Suppressor macrophage treated with lipopolysaccharide for 4 hours (primary cell): Measurements from ENCODE around the gene COX7A2.

Experiments
- DNase-seq: peaks from one replicate; pipeline ENCODE4 v3.0.0-alpha.2; 2020

COX7A2 gene

GRCh38 chr6:75268121-75268987 is 24.8 kb upstream of the COX7A2 start:
- DNase-seq, result no peak

DNA sequence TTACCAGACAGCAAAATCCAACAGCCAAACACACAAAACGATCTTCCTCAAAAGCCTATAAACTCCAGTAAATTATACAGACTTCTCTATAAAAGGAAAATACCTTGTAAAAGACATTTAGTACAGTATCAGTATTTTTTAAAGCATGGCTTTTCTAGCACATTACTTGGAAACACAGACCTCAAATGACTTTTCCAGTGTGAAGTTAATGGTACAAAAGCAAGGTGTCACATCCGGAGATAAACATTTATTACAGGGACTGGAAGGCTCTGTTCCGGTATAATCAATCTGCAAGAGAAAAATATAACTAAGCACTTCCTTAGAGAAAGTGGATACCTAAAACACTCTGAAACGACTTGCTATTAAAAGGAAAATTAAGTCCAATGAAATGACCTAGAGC is 23.9 kb upstream of the COX7A2 start:
- no peak for DNase-seq

DNA sequence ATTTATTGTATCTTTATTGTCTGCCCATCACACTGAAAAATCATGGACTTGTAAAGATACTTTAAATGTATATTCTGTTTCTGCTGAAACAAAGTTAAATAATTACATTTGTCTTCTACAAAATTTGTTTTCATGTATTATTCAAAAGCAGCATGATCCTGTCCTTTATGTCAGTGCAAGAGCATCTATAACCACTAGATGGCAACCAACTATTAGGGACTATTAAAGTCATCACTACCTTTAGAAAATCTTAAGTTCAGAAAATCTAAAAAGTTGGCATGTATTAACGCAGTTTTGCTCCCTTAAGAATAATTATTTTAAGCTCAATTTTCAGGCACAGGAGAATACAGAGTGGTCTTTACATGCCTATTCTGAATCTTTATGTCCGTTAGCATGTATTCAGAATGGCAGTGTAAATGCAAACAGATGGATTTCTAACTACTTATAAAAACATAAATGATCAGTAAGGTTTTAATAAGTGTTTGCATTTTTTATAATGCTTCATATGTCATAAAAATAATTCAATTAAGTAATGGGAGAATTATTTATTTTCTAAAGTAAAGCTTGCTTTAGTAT is 23.2 kb upstream of the COX7A2 start:
- DNase-seq, result peak; percentile 67

DNA sequence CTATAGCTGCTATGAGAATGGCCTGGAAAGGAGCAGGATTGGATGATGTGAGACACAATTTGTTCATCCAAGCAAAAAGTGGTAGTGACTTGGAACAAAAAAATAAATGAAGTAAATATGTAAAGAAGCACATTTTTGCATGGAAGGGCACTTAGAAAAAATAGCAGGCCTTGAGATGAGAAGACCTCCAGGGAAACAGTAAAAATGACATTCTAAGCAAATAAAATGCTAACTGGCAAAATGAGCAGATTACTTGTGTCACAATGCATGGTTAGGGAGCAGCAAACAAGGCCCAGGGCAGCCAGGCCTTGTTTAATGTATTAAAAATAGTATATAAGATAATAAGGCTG is 19.8 kb upstream of the COX7A2 start:
- no peak for DNase-seq

DNA sequence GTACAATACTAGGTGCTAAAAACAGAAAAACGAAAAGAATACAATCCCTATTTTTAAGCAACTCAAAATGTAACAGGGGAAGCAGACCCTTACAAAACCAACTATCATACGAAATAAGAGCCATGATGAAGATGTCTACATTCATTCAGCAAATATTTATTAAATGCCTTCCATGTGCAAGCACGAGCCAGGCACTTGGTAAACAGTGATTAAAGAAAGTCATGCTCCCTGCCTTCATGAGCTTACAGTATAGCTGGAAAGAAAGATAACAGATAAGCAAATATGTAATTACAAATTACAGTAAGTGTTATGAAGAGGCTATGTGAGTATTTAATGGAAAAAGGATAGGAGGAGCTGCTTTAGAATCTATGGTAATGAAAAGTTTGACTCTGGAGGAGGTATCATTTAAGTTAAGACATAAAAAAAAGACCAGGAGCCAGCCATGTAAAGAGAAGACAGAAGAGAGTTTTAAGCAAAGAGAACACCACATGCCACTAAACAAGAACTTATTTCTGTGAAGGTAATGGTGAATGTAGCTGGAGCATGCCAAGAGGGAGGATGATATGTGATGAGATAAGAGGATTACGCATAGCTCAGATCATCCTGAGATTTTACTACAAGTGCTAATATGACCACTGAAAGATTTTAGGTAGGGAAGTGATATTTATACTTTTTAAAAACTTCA is 19.3 kb upstream of the COX7A2 start:
- no peak for DNase-seq

DNA sequence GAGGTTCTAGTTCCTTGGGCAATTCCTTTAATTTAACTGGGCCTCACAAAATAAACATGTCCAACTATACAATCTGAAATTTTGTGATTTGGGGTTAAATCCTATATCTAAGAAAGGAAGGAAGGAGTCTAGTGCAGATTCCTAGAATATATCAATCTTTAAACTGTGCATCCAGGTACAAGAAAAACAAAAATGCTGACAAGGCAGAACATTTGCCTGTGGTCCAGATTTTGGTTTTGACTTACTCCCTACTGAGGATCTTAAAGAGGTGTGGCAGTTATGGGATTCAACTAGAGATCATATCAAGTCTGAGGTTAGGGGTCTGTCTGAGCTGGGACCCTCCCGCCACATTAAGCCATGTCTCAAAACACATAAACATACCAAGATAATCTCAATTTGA is 17.7 kb upstream of the COX7A2 start:
- DNase-seq, result no peak

- no peak for DNase-seq
Observed at GRCh38 chr6:75257343-75258087, 13.9 kb upstream of the COX7A2 start.

DNA sequence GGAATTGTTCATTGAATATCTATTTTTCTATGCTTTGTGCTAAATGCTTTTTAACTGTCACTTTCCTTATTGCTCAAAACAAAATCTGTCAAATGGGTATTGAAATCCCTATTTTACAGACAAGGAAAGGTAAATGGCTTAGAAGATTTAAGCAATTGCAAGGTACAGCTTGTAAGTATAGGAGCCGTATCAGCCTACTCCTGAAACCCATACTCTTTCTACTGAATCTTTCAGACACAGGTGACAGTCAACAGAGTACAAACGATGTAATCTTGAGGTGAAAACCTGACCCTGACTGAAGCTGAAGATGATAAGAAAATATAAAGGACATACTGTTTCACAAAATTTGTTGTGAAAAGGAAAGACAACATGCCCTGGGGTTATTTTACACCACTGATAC is 7.0 kb upstream of the COX7A2 start:
- DNase-seq, result no peak

DNA sequence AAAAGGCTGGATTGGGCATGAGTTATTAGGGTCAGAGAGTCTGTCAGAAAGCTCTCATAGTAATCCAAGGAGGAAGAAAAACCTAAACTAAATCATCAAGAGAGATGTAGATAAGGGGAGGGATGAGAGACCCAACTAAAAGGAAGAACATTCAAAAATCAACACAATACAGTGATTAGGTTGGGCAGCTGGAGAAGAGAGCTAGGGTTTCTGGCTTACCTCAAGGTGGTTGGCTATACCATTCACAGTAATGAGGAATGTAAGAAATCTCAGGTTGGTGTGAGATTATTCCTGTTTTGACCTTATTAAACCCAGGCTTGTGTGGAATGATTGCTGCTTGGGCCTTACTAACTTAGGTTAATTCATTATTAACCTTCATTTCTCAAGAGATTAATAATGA is 6.2 kb upstream of the COX7A2 start:
- DNase-seq, result no peak

DNA sequence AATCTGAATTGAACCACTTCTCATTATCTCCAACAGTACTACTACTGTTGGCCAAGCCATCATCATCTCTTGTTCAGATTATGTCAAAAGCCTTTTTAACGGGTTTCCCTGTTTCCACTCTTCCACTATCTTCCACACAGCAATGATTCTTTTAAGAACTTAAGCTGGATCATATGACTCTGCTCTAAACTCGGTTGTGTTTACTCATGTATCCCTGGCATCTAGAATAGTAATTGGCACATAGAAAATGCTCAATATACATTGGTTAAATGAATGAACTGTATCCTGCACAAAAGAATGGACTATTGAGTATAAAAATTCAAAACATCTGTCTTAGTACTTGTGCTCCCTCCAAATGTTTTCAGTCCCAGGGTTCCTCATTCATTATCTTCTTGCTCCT is 2.8 kb upstream of the COX7A2 start:
- no peak for DNase-seq

DNA sequence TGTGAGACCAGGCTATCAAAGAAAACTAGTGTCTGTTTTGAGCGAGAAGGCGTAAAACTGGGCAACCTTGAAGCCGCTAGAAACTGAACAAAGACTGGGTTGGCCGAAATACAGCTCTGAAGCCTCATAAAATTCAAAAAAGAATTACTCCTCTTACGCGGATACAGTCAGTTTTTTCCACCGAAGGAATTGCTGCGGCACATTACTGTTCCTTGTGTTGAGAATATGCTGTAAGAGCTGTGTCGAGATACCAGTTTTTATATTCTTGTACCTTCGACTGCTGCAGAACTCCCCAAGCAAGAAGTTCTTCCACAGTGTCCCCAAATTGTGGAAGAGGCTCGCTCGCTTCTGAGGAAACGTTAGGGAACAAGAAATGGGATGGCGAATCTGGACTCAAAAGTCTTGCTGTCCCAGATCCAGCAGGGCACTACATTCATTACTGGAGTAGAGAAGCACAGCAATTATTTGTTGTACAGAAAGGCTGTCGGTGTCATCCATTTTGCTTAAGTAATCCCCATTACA is 523 bp upstream of the COX7A2 start:
- DNase-seq, result peak; percentile 27

- no peak for DNase-seq
Observed at GRCh38 chr6:75236630-75237029, 7.0 kb downstream of the COX7A2 start.

- no peak for DNase-seq
Observed at GRCh38 chr6:75235271-75235670, 8.3 kb downstream of the COX7A2 start.

DNA sequence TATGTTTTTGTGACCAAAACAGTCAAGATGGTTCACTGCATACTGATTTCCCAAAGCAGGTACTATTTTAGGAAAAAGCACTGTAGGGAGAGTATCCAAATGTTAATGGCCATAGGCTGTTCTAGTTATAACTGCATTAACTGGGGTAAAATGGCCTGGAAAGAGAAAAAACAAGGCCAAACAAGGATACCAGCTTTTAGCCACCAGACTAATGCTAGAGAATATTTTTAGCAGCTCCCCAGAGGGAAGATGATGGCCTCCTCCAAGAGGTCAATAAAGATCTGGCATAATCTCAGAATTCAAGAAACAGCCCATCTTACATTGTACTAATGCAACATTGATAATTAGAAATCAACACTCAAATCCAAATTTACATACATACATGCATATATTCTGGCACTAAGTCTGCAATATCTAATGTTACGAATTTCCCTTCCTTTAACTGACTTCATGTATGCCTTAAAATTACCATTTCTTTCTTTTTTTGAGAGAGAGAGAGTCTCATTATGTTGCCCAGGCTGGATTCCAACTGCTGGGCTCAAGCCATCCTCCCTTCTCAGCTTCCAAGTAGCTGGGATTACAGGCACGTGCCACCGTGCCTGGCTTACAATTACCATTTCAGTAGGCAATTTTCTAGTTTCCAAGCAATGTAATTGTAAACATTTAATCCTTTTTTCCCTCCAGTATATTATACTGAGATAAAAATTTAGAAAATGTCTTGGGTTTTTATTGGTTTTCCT is 9.3 kb downstream of the COX7A2 start:
- DNase-seq, result no peak

DNA sequence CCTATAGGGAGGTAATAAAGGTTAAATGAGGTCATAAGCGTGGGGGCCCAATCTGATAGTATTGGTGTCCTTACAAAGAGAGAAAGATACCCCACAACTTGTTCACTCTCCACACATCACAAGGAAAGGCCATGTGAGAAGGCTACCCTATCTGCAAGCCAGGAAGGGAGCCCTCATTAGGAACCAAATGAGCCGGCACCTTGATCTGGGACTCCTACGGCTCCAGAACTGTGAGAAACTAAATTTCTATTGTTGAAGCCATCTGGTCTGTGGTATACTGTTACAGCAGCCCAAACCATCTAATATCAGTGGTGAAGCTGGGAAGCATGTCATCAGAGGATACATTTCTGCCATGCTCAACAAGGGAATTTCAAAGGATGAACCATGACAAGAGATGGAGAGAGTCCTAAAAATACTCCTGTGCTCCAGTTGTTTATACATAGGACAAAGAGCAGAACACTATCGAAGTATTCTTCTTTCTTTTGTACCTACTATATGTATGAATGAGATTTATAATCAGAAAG is 10.4 kb downstream of the COX7A2 start:
- no peak for DNase-seq

DNA sequence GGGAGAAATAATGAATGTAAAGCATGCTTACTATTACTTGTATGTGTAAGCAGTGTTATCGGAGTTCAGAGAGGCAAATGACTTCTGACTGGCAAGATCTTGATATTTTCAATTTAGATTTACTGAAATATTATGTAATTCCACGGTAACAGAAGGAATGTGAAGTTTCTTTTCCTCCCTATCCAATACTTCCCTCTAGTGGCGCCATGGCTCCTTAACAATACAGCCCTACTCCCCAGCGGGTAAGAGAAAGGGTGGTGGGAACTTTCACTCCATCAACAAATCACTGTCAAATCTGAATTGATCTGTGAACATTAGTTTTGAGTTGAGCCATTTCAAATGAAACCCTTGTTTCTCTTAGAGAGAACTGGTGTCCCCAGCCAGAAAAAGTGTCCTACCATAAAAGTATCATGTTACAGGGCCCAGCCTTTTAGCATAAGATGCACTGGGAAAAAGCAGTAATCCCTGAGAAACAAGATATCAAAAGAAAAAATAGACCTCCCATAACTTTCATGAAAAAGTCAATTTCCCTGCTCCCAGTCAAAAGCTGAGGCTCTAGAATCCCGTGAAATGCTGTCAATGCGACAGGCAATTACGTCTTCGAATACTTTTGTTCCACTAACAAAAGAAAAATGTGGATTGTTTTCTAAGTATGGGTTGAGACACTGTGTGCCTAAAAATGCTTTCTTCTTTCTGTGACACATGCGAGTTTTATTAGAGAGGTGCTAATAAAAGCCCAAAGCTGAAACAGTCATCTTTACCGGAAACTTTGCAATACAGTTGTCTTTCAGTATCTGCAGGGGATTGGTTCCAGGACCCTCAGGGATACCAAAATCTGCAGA is 12.9 kb downstream of the COX7A2 start:
- DNase-seq, result peak; percentile 68

- DNase-seq, result no peak
Observed at GRCh38 chr6:75224303-75224926, 19.2 kb downstream of the COX7A2 start.

- no peak for DNase-seq
Observed at GRCh38 chr6:75223428-75223827, 20.2 kb downstream of the COX7A2 start.

GRCh38 chr6:75222261-75222660 is 21.3 kb downstream of the COX7A2 start:
- no peak for DNase-seq

DNA sequence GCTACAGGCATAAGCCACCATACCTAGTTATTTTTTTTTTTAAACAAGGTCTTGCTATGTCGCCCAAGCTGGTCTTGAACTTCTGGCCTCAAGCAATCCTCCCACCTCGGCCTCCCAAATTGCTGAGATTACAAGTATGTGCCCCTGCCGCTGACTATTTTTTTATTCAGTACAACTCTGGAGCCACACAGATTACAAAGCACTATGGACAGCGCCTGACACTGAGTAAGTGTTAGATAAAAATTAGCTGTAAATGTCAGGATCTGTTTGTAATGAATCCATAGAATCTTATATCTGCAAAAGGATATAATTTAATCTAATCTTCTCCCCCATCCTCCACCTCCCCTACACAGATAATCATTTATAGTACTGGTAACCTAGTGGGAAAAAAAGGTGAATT is 22.5 kb downstream of the COX7A2 start:
- no peak for DNase-seq

- no peak for DNase-seq
Observed at GRCh38 chr6:75220357-75220756, 23.2 kb downstream of the COX7A2 start.
